B cell (primary cell): Measurements from ENCODE around the gene TOP1. TPM values are rescaled to one million over a fixed set of nuclear protein-coding genes. Genes with fewer than 3 reads are reported as not detected.

Experiments used
- ATAC-seq: fragments of 200-7000 bp; cut with Tn5 transposase; one replicate; pipeline ENCODE4 v1.10.0; 2021; ENCODE audit warnings: low read depth, mild to moderate bottlenecking, moderate number of reproducible peaks, moderate library complexity
- CTCF ChIA-PET: fragments of 350-600 bp; sonication (Branson Sonifier 250); formaldehyde crosslinking; loops from one replicate; lab custom pipeline; 2021; ENCODE audit warnings: antibody characterized with exemption, inconsistent platforms; lab: Charles Lee
- POLR2A ChIA-PET: fragments of 350-600 bp; sonication (Branson Sonifier 250); formaldehyde crosslinking; loops from one replicate; lab custom pipeline; 2021; ENCODE audit warnings: antibody characterized with exemption; lab: Charles Lee
- DNase-seq: peaks from one replicate; pipeline ENCODE4 v3.0.0; 2013
- H2AFZ ChIP-seq: 2 replicates; pipeline ENCODE4 v1.6.1; 2012; ENCODE audit warnings: mild to moderate bottlenecking, low read depth, low read length; ENCODE audit not compliant: insufficient read depth, poor library complexity, severe bottlenecking
- H3K27ac ChIP-seq, 2 donors: 1 replicate in 1 of 2; 2 replicates in 1 of 2; pipeline ENCODE4 v1.5.1; 2012 to 2013; ENCODE audit warnings: low read length in 2 of 2, mild to moderate bottlenecking in 2 of 2, moderate library complexity in 1 of 2
- H3K27me3 ChIP-seq, 4 experiments: fragments of 200-600 bp in 1 of 4; sonication (generic) in 1 of 4; replicated peaks in 1 of 4; 1 replicate in 2 of 4; 2 replicates in 2 of 4; pipeline versions ENCODE4 v1.6.1 to v1.7.0; 2013 to 2016; ENCODE audit warnings: low read length in 3 of 4, mild to moderate bottlenecking in 2 of 4, mixed read lengths in 1 of 4, moderate library complexity in 1 of 4; ENCODE audit not compliant: insufficient read depth in 4 of 4, control insufficient read depth in 3 of 4; ENCODE audit errors: control extremely low read depth in 1 of 4
- H3K36me3 ChIP-seq, 2 experiments: replicated peaks in 1 of 2; 1 replicate in 1 of 2; 2 replicates in 1 of 2; pipeline versions ENCODE4 v1.6.1 to v1.7.1; 2013; ENCODE audit warnings: low read length in 1 of 2; ENCODE audit not compliant: insufficient read depth in 2 of 2, control insufficient read depth in 1 of 2; ENCODE audit errors: control extremely low read depth in 1 of 2, extremely low read depth in 1 of 2
- H3K4me1 ChIP-seq, 2 donors: fragments of 200-600 bp in 1 of 2; sonication (generic) in 1 of 2; 1 replicate in 1 of 2; 2 replicates in 1 of 2; pipeline versions ENCODE4 v1.5.1 to v1.6.1; 2013 to 2017; ENCODE audit warnings: low read length in 2 of 2; ENCODE audit not compliant: control insufficient read depth in 2 of 2, insufficient read depth in 2 of 2
- H3K4me2 ChIP-seq: replicated peaks from 2 replicates; pipeline ENCODE3; 2012; ENCODE audit warnings: mild to moderate bottlenecking, low read depth, low read length; ENCODE audit not compliant: poor library complexity, severe bottlenecking
- H3K4me3 ChIP-seq, 5 experiments: fragments of 200-600 bp in 1 of 5; sonication (generic) in 1 of 5; 1 replicate in 3 of 5; 2 replicates in 2 of 5; pipeline versions ENCODE4 v1.5.1 to v1.7.0; 2011 to 2016; ENCODE audit warnings: low read length in 4 of 5, mild to moderate bottlenecking in 4 of 5, low read depth in 2 of 5, control low read depth in 1 of 5, moderate library complexity in 1 of 5; ENCODE audit not compliant: insufficient read depth in 1 of 5; ENCODE audit errors: control extremely low read depth in 1 of 5, extremely low read depth in 1 of 5
- H3K79me2 ChIP-seq: fragments of 200-600 bp; sonication (generic); one replicate; pipeline ENCODE4 v1.6.0; 2016; ENCODE audit warnings: low read length; ENCODE audit not compliant: control insufficient read depth, insufficient read depth
- H3K9ac ChIP-seq: fragments of 200-600 bp; sonication (generic); 2 replicates; pipeline ENCODE4 v1.6.1; 2017; ENCODE audit warnings: mild to moderate bottlenecking, low read length, moderate library complexity
- H3K9me3 ChIP-seq, 3 donors: one replicate each; pipeline versions ENCODE4 v1.6.1 to v1.7.1; 2013; ENCODE audit warnings: low read length in 2 of 3; ENCODE audit not compliant: control insufficient read depth in 2 of 3, insufficient read depth in 1 of 3; ENCODE audit errors: control extremely low read depth in 1 of 3
- H4K20me1 ChIP-seq: 2 replicates; pipeline ENCODE4 v1.6.0; 2012; ENCODE audit warnings: mild to moderate bottlenecking, low read length; ENCODE audit not compliant: insufficient read depth, control insufficient read depth, poor library complexity, severe bottlenecking
- H3K27ac Mint-ChIP-seq: one replicate; pipeline ENCODE4 v1.8.0; 2021; ENCODE audit warnings: mixed read lengths
- H3K27me3 Mint-ChIP-seq: one replicate; pipeline ENCODE4 v1.8.0; 2021; ENCODE audit warnings: mixed read lengths
- H3K4me1 Mint-ChIP-seq: one replicate; pipeline ENCODE4 v1.8.0; 2021; ENCODE audit warnings: mixed read lengths
- H3K4me3 Mint-ChIP-seq: one replicate; pipeline ENCODE4 v1.8.0; 2021; ENCODE audit warnings: mixed read lengths
- H3K9me3 Mint-ChIP-seq: one replicate; pipeline ENCODE4 v1.8.0; 2022; ENCODE audit warnings: mixed read lengths; ENCODE audit not compliant: insufficient read depth
- CTCF ChIP-seq: fragments of 200-600 bp; IDR thresholded peaks from one replicate; pipeline ENCODE4 v1.8.0; 2022; ENCODE audit warnings: antibody characterized with exemption, mild to moderate bottlenecking
- EZH2 ChIP-seq: IDR thresholded peaks from 2 replicates; pipeline ENCODE4 v1.6.1; 2012; ENCODE audit warnings: borderline replicate concordance, low read depth, mild to moderate bottlenecking, moderate library complexity, low read length; ENCODE audit not compliant: insufficient read depth, poor library complexity, severe bottlenecking
- WGBS: methylation state at CpG from one replicate; pipeline ENCODE4 v1.1.5; 2013; ENCODE audit warnings: missing lambda C conversion rate; ENCODE audit not compliant: insufficient coverage; 5-methylcytosine and 5-hydroxymethylcytosine counted together
- intact Hi-C: fragments of 100-400 bp; cut with micrococcal nuclease; formaldehyde crosslinking; loops from one replicate; pipeline ENCODE4 v1.10.0; 2022
- polyA plus RNA-seq: library from polyadenylated mRNA; depleted of rRNA; stranded (reverse); fragments of >200 nt; gene quantifications from 2 replicates; pipeline ENCODE4 v1.2.3, GENCODE V29; 2012
- total RNA-seq, 2 donors: library from RNA; stranded (reverse); fragments of 120-200 nt in 1 of 2; gene quantifications; 1 replicate in 1 of 2; 2 replicates in 1 of 2; pipeline versions ENCODE4 v1.2.3 to v1.2.4, GENCODE V29; 2013 to 2022

Gene TOP1
- total and polyA plus RNA-seq, 2 donors (not counting 1 experiment from before 2014, with no cell fraction given): 5.4 to 44.9 TPM

- peaks cover 0 to 6% (median under 1%) of the 10 kb centered on the region in 4 experiments for H3K27me3 ChIP-seq
- no peaks in the 10 kb centered on the region for H3K27me3 Mint-ChIP-seq
- H3K27ac ChIP-seq: no peak overlapping the region
- ATAC-seq: no peak
- no peaks in the 10 kb centered on the region for H3K9me3 ChIP-seq
- H3K9ac ChIP-seq: no peak overlapping the region
- 97% methylated on average over 9 of the region's 9 CpGs for WGBS
- ChIA-PET CTCF (interaction anchor here (0.5 to 7.4 kb wide), 3 partner anchors 34 to 171 kb away, joined by 3 to 196 read pairs (median 57); partner anchors contain the start of gene LPIN3), POLR2A (no interaction called here)
- peaks cover 0 to 82% of the 10 kb centered on the region in 2 experiments for H3K36me3 ChIP-seq
- DNase-seq: no peak
- intact Hi-C loops: no loop called here
- H4K20me1 ChIP-seq: peaks cover 4% of the 10 kb centered on the region
- H3K4me2 ChIP-seq: no peak overlapping the region
- no peak overlapping the region for H3K4me3 Mint-ChIP-seq
- H3K4me1 Mint-ChIP-seq: peaks cover 12% of the 10 kb centered on the region
- H3K9me3 Mint-ChIP-seq: no peaks in the 10 kb centered on the region
- TF ChIP-seq EZH2: no peak
- TF ChIP-seq CTCF: no peak
- peaks cover 6 to 13% of the 10 kb centered on the region in 2 donors for H3K4me1 ChIP-seq
- no peak overlapping the region for H2AFZ ChIP-seq
- H3K27ac Mint-ChIP-seq: no peak overlapping the region
- H3K4me3 ChIP-seq: no peak overlapping the region
- H3K79me2 ChIP-seq: no peaks in the 10 kb centered on the region
These were observed 140.6 kb downstream of the TOP1 start for GRCh38 chr20:41169162-41169690.

- WGBS: 97% methylated on average over 12 of the region's 14 CpGs
- intact Hi-C loops: no loop called here
- CTCF ChIA-PET: interaction anchor here (4.1 to 7.4 kb wide), 3 partner anchors 10 to 171 kb away, joined by 57 to 196 read pairs (median 64); partner anchors contain the start of gene LPIN3
- Histone ChIP-seq H3K27me3 (peaks cover 0 to 6% (median under 1%) of the 10 kb centered on the region in 4 experiments), H3K9ac (no peak overlapping the region), H3K9me3 (no peaks in the 10 kb centered on the region), H3K4me2 (no peak overlapping the region), H2AFZ (no peak overlapping the region), H3K4me3 (no peak overlapping the region), H3K4me1 (peaks cover 6 to 13% of the 10 kb centered on the region in 2 donors), H3K36me3 (peaks cover 0 to 80% of the 10 kb centered on the region in 2 experiments), H4K20me1 (no peaks in the 10 kb centered on the region), H3K79me2 (no peaks in the 10 kb centered on the region), H3K27ac (no peak overlapping the region)
- no peak overlapping the region for H3K4me3 Mint-ChIP-seq
- no peaks in the 10 kb centered on the region for H3K27me3 Mint-ChIP-seq
- no peak overlapping the region for H3K27ac Mint-ChIP-seq
- TF ChIP-seq CTCF: no peak
- TF ChIP-seq EZH2: no peak
- H3K4me1 Mint-ChIP-seq: peaks cover 12% of the 10 kb centered on the region
- DNase-seq (no peak), ATAC-seq (no peak)
- POLR2A ChIA-PET: no interaction called here
- no peaks in the 10 kb centered on the region for H3K9me3 Mint-ChIP-seq
These were observed 141.2 kb downstream of the TOP1 start for GRCh38 chr20:41169791-41170351.
